EH (cell line): ENCODE data around the gene RAB31.
"Not testable (repeated sequence)": the region's sequence is repeated elsewhere in the genome, so short reads cannot be mapped to it uniquely, and the experiment has no call there.

Source experiments
- DNase-seq: peaks from one replicate; pipeline ENCODE4 v3.0.0-alpha.2; 2015; ENCODE audit warnings: low read depth

Gene RAB31, protein sequence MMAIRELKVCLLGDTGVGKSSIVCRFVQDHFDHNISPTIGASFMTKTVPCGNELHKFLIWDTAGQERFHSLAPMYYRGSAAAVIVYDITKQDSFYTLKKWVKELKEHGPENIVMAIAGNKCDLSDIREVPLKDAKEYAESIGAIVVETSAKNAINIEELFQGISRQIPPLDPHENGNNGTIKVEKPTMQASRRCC

DNA sequence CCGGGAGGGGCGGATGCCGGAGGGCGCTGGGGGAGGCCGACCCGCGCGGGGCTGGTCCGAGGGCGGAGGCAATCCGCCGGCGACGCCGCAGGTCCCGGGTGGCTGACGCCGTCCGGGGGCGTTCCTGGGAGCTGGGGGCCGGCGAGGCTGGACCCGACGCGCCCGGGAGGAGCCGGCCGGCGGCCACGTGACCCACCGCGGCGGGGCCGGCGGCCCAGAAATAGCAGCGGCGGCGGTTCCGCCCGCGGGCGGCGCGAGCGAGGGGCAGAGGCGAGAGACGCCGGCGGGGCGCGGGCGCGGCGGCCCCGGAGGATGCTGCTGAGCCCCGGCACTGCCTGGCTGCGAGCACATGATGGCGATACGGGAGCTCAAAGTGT is at the start of gene RAB31:
RAB31 (plus strand) TSS at position 245 of the 377 bp plus-strand sequence; CDS start at position 350, 105 bp downstream.
- DNase-seq = peak; percentile 89

DNA sequence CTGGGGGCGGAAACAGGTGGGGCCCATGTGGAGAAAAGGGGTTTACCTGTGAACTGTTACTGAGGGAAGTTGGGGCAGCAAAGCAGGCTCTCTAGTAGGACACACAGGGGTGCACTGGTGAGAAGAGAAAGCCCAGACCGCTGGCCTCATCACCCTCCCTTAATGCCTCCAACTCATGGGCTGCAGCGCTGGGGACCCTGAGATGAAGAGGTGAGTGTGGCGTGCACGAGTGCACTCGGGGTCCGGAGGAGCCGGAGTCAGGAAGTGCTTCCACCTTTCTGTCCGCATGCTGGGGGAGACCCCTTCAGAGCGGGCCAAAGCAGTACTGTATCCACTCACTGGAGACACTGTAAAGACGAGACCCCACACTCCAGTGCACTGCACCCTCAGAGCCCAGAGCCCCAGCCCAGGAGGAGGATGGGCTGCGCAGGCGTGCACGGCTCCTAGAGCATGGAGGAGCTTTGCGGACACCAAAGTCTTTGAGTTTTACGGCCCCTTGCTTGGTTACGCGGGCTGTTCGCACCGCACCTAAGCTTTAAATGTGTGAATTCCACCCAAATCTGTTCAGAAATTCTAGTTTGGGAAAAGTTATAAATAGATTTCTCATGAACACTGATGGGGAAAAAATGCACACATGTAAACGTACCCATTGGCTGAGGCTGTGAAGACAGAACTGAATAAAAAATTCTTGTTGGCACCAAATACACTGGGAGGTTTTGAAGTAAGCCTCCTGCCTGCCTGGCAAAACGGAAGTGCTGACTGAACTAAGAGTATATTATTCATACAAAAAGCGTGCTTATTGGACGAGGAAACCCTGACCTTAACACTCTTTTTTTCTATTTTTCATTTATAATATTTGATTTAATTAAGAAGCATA is 48.4 kb upstream of the RAB31 start:
- peak; percentile 26 for DNase-seq

DNA sequence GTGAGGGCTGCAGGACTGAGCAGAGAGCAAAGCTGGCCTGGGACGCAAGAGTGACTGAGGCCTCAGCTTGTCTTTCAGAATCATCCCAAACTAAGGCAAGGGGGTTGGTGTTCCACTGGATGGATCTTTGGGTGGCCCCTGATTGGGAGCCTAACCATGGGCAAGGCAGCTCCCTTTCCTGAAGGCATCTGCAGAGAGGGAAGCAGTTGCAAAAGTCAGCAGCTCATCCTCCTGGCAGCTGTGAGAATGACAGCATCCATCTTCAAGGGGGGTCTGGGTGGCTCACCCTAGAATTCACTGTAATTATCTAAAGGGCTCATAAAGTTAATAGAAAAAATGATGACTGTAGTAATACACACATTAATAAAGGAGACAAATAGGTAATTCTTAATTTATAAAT is 46.5 kb upstream of the RAB31 start:
- DNase-seq = peak; percentile 61

DNA sequence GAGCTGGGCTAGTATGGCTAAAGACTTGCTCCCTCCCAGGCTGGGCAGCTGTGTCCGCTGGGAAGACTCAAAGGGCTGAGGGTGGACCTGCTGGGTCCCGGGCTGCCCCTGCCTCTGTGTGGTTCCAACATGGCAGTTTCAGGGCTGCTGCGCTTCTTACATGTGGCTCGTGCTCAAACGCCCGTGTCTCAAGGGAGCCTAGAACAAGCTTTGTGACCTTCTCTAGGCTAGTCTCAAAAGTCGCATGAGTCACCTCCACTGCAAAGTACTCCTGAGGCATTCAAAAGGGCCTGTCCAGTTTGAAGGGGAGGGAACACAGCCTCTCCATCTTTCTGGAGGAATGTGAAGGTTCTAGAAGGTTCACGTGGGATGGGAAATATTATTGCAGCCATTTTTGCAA is 44.7 kb upstream of the RAB31 start:
- no peak for DNase-seq

DNA sequence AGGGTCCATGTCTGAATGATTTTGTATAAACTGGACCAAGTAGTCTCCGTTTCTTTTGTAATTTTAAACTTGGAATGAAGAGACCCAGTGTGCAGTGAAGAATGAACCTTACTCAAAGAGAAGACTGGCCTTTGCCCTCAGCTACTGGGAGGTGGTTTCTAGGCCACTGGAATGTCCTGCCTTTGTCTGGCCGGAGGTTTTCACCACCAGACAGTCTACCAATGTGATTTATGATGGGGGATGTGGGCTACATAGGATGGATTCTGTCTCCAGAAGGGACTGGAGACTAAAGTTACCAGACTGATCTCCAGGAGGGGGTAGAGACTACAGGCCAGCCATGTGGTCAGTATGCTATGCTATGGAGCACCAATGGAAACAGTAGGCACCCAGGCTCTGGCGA is 42.8 kb upstream of the RAB31 start:
- DNase-seq = no peak

DNA sequence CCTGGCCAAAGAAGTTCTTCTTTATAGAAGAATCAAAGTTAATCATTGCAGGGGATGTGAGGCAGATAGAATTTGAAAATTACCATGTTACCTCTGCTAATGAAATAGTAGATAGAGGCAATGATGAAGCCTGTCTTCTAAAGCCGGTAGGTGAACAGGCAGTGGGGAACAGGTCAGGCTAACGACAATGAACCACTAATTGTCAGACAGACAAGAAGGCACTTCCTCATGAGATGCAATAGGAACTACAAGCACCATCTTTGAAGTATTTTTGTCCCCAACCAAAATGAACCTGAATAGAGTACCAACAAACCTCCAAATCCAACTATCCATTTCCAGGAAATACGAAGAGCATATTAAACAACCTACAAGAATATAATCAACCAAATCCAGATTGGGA is 41.6 kb upstream of the RAB31 start:
- no peak for DNase-seq

DNA sequence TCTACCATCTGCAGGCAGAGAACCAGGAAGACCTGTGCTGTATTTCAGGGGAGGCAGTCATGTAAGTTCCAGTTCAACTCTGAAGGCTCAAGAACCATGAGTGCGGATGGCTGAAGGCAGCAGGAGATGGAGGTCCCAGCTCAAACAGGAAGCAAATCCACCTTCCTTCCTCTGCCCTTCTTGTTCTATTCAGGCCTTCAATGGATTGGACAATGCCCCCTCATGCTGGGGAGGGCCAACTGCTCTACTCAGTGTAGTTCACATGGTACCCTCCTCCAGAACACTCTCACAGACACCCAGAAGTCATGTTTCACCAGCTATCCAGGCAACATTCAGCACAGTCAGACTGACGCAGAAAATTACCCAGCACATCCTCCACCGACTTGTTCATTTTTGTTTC is 39.1 kb upstream of the RAB31 start:
- no peak for DNase-seq

DNA sequence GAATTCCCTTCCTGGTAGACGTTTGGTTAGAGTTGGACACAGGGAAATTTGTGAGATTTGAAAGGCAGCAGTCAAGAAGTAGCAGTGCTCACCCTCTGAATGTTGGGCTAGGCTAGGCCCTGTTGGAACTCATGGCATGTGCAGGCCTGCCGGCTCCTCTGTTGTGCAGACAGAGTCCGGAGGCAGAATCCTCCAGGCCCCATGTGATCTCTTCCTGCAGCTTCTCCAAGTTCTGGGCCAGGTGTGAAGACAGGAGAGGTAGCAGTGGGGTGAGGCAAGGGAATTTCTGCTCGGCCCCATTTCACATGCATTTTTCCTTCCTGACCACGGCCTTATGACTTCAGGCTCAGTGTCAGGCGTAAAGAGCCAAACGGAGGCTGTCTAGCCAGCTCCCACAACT is 36.9 kb upstream of the RAB31 start:
- DNase-seq = no peak

DNA sequence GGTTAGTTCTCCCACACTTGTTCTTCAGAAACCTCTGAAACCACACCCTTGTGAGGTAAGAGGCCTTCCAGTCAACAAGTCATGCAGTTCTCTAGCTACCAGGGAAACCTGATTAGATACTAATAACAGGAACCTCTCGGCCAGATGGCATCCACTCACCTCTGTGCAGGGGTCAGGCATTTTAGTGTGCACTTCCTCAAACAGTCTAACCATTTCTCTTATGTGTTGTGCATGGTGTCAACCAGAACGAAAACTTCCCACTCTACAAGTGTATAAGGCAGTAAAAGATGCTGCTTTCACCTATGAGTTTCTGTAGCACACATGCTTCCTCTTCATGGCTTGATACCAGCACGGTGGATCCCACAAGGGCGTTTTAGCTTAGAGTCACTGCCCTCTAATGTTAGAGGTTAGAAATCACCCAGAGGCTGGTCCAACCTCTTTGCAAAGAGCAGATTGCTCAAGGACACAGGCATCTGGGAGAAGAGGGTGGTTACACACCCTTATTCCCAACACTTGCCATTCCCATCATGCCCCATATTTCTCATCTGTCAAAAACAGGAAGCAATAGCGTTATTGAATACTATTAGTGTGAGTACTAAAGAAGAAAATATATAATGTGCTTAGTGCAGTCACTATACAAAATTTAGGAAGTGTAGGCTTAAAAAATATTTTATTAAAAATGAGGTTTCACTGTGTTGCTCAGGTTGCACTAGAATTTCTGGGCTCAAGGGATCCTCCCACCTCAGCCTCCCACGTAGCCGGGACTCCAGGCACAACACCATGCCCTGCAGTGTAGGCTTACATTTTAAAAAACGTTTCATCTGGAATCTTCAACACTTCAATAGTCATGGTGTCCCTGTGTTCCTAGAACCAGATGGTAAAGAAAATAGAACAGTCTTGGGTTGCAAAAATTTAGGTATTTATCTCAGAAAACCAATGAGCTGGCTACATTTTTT is 34.5 kb upstream of the RAB31 start:
- DNase-seq = peak; percentile 80

DNA sequence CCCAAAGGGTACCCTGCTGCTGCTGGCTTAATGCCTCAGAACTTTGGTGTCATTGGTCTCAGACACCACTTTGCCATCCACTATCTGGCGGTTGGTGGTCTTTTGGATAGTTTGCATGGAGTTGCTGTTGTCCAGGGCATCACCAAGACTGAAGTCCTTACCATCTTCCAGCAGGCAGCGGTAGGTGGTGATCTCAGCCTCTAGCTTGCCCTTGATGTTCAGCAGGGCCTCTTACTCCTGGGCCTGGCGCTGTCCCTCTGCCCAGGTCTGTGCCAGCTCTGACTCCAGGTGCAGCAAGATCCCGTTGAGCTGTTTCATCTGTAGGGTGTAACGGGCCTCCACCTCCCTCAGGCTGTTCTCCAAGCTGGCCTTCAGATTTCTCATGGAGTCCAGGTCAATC is 29.9 kb upstream of the RAB31 start:
- not testable (repeated sequence) for DNase-seq

DNA sequence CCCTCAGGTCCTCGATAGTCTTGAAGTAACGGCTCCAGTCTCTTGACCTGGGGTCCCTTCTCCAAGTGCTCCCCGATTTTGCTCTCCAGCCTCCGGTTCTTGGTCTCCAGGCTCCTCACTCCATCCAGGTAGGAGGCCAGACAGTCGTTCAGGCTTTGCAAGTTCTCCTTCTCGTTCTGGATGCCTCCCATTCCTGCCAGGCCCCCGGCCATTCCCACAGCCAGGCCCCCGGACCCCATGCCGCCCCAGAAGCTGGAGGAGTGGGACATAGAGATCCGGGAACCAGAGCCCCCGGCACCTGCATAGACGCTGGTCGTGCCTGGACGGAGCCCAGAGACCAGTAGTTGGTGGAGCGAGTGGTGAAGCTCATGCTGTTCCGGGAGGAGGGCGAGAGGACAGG is 29.0 kb upstream of the RAB31 start:
- DNase-seq = no peak

DNA sequence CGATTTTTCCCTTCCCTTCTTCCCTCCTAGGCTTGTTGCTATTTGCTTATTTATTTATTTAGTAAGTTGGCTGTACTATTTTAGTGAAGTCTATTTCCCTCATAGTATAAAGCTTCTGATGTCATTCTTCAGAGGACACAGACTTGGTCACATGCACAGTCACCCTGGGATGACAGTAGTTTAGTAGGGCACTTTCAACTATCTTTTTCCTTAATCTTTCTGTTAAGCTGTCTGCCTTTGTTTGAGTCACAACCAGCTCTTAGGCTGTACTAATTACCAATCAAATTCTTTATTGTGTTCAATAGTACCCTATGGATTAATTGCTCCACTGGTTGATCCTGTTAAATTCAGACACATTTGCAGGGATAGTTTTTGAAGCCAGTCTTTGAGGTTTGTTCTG is 26.9 kb upstream of the RAB31 start:
- no peak for DNase-seq

DNA sequence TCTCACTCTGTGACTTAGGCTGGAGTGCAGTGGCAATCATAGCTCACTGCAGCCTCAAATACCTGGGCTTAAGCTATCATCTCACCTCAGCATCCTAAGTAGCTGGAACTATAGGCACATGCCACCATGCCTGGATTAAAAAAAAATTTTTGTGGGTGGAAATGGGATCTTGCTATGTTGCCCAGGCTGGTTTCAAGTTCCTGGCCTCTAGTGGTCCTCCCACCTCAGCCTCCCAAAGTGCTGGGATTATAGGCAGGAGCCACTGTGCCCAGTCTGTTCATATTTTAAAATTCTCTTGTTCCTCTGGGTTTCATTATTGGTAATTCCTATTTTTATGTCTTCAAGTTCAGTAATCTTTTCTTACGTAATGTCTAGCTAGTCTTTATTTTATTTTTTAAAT is 25.5 kb upstream of the RAB31 start:
- no peak for DNase-seq

DNA sequence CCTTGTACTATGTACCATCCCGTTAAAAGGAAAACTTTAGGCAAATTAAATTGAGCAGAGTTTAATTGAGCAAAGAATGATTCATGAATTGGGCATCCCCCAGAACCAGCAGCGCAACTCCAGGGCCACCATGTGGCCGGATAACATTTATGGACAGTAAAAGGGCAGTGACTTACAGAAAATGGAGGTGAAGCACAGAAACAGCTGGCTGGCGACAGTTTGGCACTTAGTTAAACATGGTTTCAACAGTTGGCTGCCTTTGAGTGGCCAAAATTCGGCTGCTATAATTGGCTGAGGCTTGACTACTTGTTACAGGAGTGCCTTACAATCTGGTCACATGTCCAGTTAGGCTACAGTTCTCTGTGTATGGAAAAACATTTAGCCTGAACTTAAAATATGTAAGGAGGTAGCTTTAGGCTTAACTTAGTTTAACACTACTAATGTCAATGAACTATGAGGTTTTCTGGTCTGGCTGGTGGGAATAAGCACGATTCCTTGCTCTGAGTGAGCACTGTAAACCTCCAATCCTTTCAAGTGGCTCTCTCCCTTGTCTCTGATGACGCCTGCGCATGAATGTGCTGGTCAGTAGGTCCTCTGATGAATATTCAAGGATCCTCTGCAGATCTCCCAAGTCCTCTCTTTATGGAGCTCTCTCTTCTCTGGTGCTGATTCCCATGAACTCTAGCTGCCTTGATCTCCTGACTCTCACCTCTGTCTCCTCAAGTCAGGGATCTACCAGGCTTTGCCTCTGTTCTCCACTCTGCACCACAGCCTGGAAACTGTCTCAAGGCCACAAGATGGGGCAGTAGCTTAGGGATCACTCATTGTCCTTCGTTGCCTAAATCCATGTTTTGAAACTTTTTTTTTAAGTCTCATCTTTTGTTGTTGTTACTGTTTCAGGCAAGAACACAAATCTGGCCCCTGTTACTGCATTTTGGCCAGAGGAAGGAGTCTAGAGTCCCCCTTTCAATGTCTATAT is 24.4 kb upstream of the RAB31 start:
- peak; percentile 80 for DNase-seq

DNA sequence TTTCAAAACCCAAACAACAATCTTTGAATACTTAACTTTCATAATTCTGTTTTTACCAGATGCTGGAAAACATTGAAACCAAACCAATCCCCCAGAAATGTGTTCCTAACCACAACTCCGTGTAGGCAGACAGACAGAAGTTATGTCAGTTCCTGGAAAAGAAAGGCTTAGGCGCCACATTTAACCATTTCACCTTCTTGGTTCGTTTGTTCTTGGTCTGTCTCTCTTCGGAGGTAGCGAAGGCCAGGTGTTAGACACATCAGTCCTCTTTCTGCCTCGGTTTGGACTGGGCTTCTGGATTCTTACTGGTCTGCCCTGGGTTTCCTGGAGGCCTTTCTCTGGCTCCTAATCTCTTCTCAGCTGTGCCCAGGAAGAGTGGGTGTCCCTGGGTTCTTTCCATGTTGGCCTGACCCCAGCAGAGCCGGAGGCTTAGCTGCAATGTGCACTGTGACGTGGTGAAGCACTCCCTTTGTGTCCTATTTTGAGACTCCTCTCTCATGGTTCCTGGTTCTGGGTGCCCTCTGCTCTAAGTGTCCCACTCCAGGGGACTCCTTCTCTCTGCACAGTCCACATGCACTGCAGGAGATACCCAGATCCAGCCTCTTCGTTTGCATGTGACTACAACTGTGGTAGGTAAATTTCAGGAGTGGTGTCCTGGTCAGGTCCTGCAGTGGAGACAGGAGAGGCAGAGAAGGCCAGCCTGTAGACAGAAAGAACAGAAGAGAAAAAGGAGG is 23.1 kb upstream of the RAB31 start:
- DNase-seq = peak; percentile 59

DNA sequence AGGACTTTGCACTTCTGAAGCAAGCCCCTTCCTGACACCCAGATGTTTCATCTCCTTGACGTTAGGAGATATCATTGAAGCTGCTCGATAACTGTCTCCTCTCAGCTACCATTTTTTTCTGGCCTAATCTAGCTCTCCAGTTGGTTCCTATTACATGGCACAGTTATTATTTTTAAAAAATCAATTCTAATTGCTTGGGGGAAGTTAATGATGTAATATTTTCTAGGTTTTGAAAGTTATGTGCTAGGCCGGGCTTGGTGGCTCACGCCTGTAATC is 22.5 kb upstream of the RAB31 start:
- DNase-seq = no peak

DNA sequence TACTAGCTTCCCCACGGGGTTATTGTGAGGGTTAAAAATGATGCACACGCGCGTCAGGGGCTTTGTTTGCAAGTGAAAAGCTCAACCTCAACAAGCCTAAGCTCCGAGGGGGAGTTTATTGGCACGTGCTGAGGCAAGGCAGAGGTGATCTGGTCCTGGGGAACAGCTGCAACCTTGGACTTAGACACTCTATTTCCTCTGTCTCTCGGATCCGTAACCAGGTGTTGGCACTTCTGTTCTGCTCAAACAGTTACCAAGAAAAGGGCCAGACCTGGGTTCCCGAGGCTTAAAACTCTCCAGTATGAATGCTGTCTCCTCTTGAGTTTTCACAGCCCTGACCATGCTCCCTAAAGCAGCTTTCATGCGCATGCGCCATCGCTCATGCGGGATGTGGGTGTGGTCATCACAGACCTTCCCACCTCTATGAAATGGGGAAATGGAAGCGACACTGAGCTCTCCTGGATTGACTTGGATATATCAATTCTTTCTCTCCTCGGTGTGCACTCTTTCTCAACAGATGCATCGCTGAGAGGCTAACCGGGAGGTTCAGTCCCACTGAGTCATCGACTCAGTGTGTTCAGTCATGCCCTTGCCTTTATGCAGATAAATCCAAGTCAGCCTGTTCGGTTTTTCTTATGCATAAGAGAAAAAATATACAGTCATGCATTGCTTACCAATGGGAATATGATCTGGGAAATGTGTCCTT is 19.9 kb upstream of the RAB31 start:
- no peak for DNase-seq

DNA sequence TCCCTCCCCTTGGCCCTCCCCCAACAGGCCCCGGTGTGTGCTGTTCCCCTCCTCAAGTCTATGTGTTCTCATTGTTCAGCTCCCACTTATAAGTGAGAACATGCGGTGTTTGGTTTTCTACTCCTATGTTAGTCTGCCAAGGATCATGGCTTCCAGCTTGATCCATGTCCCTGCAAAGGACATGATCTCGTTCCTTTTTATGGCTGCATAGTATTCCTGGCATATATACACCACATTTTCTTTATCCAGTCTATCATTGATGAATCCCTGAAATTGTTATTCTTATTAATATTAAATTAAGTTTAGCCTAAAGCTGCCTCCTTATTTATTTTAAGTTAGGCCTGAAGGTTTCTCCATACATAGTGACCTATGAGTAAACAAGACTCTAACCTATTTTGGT is 18.8 kb upstream of the RAB31 start:
- DNase-seq = no peak

DNA sequence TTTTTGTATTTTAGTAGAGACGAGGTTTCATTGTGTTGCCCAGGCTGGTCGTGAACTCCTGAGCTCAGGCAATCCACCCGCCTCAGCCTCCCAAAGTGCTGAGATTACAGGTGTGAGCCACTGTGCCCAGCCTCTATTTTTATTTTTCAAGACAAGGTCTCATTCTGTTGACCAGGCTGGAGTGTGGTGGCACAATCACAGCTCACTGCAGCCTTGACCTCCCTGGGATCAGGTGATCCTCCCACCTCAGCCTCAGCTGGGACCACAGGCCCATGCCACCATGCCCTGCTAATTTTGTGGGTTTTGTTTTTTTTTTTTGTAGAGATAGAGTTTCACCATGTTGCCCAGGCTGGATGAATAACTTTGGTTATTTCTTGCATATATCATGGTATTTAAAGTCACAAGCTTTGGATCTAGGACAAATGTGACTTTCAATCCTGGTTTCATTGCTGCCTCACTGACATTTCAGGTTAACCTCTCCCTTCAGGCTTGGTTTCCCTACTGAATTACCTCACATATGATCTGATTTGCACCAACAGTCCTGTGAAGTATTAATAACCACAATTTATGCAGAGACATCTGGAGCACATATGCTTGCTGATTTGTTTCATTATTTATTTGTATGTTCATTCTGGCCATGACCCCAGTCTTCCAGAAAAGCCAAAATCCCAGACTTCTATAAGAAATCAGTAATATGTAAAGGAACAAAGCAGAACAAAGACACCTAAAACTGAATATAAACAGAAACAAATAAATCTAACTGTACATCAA is 17.5 kb upstream of the RAB31 start:
- DNase-seq = peak; percentile 29

DNA sequence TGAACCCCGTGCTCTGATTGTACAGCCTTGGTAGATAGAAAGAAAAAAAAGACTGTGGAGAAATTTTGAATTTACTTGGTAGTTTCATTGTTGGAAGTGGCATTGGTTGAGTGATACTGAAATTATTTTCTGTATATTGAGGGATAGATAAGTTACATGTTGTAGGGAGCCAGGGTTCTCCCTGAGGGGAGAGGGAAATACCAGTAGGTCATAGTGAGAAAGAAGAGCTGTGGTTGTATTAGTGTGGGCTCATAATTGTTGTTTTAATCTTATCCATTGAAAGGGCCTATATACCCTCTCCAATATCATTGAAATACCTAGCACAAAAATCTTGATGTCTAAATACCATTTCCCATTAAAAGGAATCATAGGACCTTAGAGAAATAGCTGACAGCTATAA is 16.9 kb upstream of the RAB31 start:
- DNase-seq = no peak
